CD4-positive, alpha-beta T cell treated with Interleukin-15 for 4 hours (primary cell): ENCODE measurements around the gene ANXA10.
"Not testable (repeated sequence)": the region's sequence is repeated elsewhere in the genome, so short reads cannot be mapped to it uniquely, and the experiment has no call there.

Experiments
- DNase-seq: peaks from one replicate; pipeline ENCODE4 v3.0.0-alpha.2; 2020; ENCODE audit warnings: low spot score

The ANXA10 gene

GRCh38 chr4:168118116-168118655 is 25.8 kb downstream of the ANXA10 start:
- DNase-seq: no peak

GRCh38 chr4:168119100-168119499 is 26.8 kb downstream of the ANXA10 start:
- DNase-seq: no peak

GRCh38 chr4:168119890-168120289 is 27.6 kb downstream of the ANXA10 start:
- no peak for DNase-seq

- DNase-seq: no peak
These were observed 28.5 kb downstream of the ANXA10 start for GRCh38 chr4:168120811-168121210.

- DNase-seq: no peak
These were observed 31.8 kb downstream of the ANXA10 start for GRCh38 chr4:168124008-168124641.

- DNase-seq: no peak
These were observed 34.6 kb downstream of the ANXA10 start for GRCh38 chr4:168126952-168127351.

GRCh38 chr4:168128601-168129000 is 36.3 kb downstream of the ANXA10 start:
- no peak for DNase-seq

- DNase-seq: no peak
These were observed 36.9 kb downstream of the ANXA10 start for GRCh38 chr4:168129046-168129772.

- no peak for DNase-seq
These were observed 37.5 kb downstream of the ANXA10 start for GRCh38 chr4:168129802-168130201.

- no peak for DNase-seq
These were observed 38.9 kb downstream of the ANXA10 start for GRCh38 chr4:168131196-168131595.

GRCh38 chr4:168134651-168135050 is 42.3 kb downstream of the ANXA10 start:
- no peak for DNase-seq

- DNase-seq: not testable (repeated sequence)
These were observed 43.5 kb downstream of the ANXA10 start for GRCh38 chr4:168135860-168136259.

- DNase-seq: not testable (repeated sequence)
These were observed 45.4 kb downstream of the ANXA10 start for GRCh38 chr4:168137695-168138094.

- no peak for DNase-seq
These were observed 45.8 kb downstream of the ANXA10 start for GRCh38 chr4:168138143-168138542.

- no peak for DNase-seq
These were observed 47.0 kb downstream of the ANXA10 start for GRCh38 chr4:168139336-168139735.

GRCh38 chr4:168141733-168142132 is 49.4 kb downstream of the ANXA10 start:
- DNase-seq: no peak

GRCh38 chr4:168143601-168144000 is 51.3 kb downstream of the ANXA10 start:
- no peak for DNase-seq

- DNase-seq: no peak
These were observed 58.2 kb downstream of the ANXA10 start for GRCh38 chr4:168150420-168151050.

GRCh38 chr4:168151327-168151726 is 59.0 kb downstream of the ANXA10 start:
- DNase-seq: no peak

- no peak for DNase-seq
These were observed 60.6 kb downstream of the ANXA10 start for GRCh38 chr4:168152837-168153500.

GRCh38 chr4:168153596-168154440 is 61.5 kb downstream of the ANXA10 start:
- peak; percentile 57 for DNase-seq
